LHCN-M2 (cell line): ENCODE measurements around the gene CCDC126. TPM values are rescaled to one million over a fixed set of nuclear protein-coding genes. Genes with fewer than 3 reads are reported as not detected.
A peak's percentile ranks its signal among the peaks of the same experiment; 100 is the strongest.
"Not testable (repeated sequence)": the region's sequence is repeated elsewhere in the genome, so short reads cannot be mapped to it uniquely, and the experiment has no call there.

Experiments used
- DNase-seq: peaks from one replicate; pipeline ENCODE4 v3.0.0-alpha.2; 2012; ENCODE audit warnings: low read depth
- polyA plus RNA-seq: library from polyadenylated mRNA; unstranded; fragments of >200 nt; gene quantifications from one replicate; pipeline ENCODE4 v1.2.1, GENCODE V29; 2012; ENCODE audit warnings: missing spikeins
- total RNA-seq: library from RNA; depleted of rRNA; stranded (reverse); fragments of >200 nt; gene quantifications from 2 replicates; pipeline ENCODE4 v1.2.3, GENCODE V29; 2014; rRNA removed

Gene CCDC126, protein sequence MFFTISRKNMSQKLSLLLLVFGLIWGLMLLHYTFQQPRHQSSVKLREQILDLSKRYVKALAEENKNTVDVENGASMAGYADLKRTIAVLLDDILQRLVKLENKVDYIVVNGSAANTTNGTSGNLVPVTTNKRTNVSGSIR
- total RNA-seq = 8.1 and 12.6 TPM in 2 replicates
- polyA plus RNA-seq = 4.3 TPM

DNA sequence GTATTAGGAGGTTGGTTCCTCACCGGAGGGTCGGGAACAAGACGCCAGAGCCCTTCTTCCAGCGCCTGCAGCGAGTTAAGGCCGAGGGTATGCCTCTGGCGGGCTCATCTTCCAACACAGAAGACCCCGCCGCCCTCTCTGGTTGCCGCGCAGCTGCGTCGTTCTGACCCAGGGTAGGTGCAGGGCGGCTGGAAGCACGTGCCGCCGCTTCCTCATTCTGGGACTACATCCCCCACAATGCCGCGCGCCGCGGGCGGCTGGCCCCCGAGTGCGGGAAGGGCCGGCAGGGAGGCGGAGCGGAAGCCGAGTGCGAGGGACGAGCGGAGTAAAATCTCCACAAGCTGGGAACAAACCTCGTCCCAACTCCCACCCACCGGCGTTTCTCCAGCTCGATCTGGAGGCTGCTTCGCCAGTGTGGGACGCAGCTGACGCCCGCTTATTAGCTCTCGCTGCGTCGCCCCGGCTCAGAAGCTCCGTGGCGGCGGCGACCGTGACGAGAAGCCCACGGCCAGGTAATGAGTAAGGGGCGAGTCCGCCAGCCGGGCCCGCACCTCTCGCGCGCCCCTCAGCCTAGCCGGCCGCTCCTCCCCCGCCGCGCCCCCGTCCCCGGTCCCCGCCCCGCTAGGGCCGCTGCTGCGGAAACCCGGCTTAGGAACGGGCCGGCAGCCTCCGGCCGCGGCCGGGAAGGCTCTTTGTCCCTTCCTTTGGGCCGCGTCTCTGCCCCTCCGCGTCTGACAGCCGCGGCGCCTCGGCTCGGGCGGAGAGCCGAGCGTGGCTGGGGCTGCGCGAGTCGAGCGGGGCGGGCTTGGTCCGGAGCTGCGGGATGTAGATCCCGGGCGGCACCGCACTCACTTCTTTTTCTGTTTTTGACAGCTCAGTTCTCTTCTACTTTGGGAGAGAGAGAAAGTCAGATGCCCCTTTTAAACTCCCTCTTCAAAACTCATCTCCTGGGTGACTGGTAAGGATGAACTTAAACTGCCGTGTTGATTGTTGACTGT is at the start of gene CCDC126:
Gene CCDC126, plus strand, starts transcription at position 289 of the 998 bp plus-strand sequence. CDS start 13,934 bp downstream, outside the sequence.
- peak; percentile 90 for DNase-seq

DNA sequence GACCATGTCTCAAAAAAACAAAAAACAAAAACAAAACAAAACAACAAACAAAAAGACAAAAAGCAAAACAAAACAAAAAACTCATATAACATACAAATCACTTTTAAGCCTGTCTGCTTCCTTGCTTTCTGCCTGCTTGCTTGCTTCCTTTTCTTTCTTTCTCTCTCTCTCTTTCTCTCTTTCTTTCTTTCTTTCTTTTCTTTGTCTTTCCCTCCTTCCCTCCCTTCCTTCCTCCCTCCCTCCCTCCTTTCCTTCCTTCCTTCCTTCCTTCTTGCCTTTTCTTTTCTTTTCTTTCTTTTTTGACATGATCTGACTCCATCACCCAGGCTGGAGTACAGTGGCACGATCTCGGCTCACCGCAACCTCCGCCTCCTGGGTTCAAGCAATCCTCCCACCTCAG is 49.5 kb upstream of the CCDC126 start:
- DNase-seq = no peak

DNA sequence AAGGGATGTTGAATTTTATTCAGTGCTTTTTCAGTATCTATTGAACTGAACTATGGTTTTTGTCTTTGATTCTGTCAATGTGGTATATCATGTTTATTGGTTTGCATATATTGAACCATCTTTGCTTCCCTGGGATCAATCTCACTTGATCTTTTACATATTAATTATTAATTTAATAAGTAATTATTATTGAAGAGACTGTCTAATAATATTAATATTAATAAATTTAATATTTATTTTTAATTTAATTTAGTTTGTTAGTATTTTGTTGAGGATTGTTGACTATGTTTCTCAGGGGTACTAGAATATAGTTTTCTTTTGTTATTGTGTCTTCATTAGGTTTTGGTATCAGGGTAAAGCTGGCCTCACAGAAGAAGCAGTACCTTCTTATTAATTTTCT is 38.9 kb upstream of the CCDC126 start:
- DNase-seq = no peak

DNA sequence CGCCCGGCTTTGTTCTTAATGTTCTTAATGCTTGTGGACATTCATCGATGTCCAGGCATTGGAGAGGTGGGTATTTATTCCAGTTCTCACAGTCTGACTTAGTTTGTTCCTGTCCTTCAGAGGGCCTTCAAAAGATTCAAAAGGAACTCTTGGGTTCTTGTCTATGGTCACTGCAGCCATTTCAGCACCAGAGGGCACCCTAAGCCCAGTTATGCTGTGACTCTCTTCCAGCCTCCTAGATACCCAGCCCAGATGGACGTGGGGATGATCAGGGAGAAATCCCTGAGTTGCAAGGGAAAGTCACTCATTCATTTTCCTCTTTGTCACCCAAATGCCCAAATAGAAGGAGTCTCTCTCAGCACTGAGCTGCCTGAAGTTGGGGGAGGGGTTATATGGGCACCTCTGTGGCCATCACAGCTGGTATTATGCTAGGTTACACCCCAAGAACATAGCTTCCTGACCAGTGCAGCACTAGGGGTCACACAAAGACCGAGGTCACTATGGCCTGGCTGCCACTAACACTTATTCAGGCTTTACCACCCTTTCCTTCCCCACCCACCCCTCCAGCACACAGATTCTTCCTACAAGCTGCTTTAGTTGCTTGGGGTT is 26.5 kb upstream of the CCDC126 start:
- peak; percentile 77 for DNase-seq

DNA sequence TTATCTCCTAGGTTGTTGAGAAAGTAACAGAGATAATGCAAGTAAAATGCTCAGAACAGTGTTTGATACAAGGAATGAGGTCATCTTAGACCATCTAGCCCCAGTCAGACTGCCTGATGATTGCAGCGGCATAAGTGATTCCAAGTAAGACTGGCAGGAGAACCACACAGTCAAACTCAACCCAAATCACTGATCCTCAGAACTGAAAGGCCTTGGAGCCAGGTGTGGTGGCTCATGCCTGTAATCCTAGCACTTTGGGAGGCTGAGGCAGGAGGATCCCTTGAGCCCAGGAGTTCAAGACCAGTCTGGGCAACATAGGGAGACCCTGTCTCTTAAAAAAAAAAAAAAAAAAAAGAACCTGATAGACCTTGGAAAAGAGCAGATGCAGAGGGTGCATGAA is 15.2 kb upstream of the CCDC126 start:
- DNase-seq = not testable (repeated sequence)

DNA sequence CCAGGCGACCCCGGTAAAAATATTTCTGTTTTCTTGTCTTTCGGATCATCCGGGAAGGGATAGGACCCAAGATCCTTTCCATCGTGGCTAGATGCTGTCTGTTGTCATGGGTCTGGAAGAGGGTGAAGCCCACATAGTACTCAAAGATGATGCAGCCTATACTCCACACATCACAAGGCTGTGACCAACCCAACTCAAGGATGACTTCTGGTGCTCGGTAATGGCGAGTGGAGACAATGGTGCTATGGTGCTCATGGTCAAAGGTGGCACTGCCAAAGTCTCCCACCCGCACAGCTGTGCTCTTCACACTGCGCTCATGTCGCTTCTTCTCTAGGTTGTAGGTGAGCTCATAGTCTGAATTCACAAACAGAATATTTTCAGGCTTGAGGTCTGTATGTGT is 11.9 kb upstream of the CCDC126 start:
- DNase-seq = not testable (repeated sequence)

DNA sequence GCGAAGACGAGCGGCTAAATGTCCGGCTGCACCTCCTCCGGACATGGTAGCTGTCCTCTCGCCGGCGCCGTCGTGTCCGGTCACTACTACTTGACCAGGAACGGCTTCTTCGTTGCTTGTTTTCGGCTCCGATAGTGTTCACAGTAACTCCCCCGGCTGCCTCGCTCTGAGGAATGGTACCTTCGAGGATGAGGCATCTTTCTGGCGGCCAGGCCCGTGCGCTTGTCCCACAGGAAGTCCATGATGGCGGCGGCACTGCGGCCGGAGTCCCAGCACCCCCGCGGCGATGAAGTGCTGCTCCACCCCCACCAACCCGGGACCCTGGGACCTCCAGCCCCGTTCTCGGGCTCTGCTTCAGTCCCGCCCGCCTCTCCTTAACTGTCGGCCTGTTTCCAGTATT is 11.0 kb upstream of the CCDC126 start:
- DNase-seq = no peak

DNA sequence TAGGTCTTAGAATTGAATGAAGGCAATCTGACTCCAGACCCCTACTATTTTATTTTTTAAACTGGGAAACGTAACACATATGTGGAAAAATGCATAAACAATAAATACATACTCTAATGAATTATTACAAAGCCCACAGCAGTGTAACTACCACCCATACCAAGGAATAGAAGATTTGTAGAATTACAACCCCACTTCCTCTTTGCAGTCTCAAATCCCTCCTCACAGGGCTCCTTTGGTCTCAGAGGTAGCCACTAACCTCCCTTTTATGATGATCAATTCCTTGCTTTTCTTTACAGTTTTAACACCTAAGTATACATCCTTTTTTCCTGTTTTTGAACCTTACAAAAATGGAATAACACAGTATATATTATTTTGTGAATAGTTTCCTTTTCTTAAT is 6.7 kb upstream of the CCDC126 start:
- DNase-seq = no peak

DNA sequence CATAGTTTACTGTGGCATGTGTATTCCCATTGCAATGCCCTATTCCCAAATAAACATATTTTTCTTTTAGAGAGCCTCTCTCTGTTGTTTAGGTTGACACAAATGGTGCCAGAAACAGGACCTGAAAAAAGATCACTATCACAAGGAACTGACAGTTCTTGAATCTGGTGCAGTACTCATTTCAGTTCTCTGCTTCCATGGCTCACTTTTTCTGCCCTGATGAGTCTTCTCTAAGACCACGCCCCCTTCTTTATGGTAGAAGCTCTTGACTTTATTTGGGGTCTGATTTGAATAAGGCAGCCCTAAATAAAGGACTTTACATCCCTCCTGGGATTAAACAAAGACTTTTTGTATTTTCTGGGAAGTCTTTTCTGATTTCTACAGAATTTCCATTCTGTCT is 3.5 kb upstream of the CCDC126 start:
- DNase-seq = no peak

DNA sequence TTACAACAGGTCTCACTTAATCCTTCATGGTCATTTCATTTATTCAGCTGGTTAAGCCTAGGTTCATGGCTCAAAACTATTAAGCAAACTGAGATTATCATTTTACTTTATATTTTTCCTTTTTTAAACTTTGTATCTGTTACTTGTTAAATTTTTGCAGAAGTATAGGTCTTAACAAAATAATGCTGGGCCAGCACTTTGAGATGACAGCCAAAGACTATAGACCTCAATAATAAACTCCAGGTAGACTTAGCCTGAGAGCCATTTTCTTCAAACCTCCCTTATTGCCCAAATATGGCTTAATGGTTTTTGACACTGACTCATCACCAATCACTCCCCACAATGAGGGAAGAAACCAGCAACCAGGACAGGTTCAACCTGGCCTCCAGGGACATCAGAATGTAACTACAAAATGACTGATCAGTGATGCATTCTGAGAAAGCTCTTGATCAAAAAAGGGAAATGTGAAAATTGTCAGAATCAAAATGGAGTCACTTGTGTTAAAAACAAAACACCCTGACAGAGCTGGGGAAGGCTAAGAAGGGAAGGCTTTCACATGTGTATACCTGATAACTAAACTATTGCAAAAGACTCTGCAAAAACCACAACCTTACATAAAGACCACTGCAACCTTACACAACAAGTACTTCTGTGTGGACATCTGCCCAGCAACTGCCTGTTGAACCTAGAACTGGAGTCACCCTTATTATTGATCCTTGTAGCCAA is 2.1 kb upstream of the CCDC126 start:
- peak; percentile 77 for DNase-seq

DNA sequence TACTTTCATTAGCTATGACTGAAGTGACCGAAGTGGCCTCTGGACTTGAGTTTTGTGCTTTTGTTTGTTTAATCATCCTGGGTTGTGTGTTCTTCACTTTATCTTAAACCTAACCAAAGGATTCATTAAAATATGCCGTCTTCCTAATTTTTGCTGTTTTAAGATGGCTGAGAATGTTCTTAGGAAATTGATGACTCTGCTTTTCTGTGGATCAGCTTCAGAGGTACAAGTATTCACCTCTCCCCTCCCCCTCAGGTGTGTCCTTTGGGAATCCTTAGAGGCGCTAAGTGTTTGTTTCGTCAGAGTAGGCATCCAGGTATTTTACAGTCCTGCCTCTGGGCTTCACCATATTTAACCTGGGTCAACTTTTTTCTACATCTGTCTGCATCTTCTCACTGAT is 1.1 kb downstream of the CCDC126 start:
- no peak for DNase-seq

DNA sequence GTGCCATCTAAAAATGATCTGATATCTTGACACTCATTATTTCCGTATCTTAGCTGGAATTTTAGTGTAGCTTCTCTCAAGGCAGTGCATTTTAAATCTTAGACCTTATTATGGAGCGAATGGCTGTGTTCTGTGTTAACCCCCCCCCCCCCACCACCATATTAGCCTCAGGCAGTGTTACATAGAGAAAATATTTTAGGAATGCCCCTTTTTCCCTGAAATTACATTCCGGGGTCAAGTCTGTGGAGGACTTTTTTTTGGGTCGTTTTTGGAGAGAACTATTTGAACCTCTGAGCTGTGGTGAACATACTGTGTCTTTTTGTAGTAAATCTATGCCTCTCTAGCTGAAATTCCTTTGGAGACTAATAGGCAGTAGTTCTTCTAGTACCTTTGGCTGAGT is 3.1 kb downstream of the CCDC126 start:
- DNase-seq = no peak

DNA sequence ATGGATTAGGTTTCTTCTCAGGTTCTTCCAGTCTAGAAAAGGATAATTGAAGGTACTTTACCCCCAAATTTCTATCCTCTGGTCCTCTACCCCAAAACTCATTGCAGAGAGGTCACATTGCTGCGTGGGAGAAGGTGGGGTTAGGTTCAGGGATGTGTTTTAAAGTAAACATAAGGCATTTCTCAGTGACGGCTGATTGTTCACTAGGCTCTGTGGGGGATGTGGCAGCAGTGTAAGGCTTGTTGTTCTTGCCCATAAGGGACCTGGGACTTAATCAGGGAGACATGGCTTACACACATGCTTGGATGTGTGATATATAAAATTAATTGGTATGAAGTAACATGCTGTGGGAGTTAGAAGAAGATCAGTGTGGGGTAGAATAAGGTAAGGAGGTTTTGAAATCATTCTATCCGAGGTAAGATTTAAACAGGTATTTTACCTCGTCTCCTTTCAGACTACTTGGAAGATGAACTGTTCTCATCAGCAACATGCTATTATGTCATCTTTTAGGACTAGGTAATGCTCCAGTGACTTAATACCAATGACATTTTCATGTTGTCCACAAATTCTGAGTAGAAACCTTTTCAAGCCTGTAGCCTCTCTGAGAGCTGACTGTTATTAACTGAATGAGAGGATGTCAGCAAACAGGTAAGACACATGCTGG is 6.6 kb downstream of the CCDC126 start:
- DNase-seq = no peak

DNA sequence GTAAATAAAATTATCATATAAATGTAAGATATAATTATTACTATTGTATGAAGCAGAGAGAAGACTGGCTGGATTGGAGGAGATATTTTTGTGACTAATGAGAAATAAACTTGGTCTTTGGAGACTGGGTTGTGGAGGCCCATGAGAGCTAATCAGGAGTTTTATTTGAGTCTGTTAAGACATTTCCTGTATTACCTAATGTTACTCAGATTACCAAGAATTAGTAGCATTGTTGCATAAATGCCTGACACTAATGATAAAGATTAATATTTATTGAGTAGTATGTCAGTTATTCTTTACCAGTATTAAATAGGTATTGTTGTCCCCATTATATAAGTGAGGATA is 7.1 kb downstream of the CCDC126 start:
- DNase-seq = no peak

DNA sequence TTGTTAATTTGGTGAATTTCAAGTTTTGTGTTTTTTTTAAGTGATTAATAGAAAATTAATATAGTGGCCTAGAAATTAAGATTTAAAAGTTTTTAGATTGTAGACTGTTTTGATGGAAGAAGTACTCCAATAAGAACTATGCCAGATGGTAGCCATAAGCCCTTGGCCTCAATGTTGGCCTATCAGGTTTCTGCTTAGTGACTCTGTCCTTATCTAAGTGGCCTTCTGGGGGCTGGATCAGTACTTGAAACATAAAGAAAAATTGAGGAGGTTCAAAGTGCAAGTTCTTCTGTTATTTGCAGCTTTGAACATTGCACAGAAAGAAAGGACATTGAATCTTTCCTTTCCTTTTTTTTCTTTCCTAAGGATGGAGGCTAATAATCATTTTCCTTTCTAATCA is 9.9 kb downstream of the CCDC126 start:
- no peak for DNase-seq

DNA sequence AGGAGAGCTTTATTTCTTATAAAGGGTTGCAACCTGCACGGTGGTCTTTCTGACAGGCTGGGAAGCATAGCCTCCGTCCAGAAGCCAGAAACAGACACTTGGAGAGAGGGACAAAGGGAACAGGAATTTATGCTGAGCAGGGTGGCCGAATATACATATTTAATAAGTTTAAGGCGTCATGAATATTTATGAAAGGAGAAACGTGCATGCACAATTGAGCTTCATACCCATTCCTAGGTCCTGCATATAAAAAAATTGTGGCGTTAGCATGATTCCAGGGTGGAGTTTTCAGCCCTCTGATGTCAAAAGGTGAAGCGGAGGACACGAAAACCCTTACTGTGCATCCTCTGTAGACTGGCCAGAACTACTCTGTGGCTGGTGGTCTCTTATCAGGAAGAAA is 10.7 kb downstream of the CCDC126 start:
- no peak for DNase-seq

DNA sequence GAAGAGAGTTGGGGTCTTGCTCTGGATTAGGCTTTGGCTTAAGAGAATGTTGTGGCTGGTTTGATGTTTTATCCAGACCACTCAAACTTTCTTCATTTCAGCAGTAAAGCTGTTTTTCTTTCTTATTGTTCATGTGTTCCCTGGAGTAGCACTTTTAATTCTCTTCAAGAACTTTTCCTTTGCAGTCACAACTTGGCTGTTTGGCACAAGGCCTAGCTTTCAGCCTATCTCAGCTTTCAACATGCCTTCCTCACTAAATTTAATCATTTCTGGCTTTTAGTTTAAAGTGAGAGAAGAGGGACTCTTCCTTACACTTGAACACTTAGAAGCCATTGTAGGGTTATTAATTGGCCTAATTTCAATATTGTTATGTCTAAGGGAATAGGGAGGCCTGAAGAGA is 18.1 kb downstream of the CCDC126 start:
- no peak for DNase-seq

DNA sequence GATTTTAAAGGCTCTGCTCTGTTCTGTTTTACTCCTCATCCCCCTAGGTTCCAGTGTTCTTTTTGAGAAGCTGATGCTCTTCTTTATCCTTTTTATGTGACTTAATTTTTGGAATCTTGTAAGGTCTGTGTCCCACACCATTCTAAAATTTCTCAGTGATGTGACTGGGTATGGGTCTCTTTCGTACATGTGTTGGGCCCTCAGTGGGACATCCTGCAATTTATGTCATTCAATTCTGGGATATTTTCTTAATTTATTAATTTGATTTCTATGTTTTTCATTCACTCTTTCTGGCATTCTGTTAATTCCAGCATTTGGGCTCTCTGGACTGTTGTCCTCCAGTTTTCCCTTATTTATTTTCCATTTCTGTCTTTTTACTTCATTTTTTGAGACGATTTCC is 19.4 kb downstream of the CCDC126 start:
- no peak for DNase-seq

DNA sequence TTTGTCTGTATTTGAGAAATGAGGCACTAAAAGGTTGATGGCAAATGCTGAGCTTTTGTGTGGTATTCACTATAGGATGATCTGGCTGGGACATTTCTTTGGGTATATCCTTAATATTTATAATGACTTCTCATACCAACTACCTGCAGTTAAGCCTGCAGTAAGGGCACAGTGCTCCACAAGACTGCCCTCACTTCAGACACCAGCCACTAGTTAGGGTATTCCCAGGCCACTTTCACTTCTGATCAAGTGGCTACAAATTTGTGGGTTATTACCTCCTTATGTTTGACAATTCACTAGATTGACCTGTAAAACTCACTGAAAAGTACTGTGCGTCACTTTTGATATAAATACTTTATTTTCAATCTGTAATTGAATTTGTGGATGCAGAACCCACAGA is 20.3 kb downstream of the CCDC126 start:
- no peak for DNase-seq

DNA sequence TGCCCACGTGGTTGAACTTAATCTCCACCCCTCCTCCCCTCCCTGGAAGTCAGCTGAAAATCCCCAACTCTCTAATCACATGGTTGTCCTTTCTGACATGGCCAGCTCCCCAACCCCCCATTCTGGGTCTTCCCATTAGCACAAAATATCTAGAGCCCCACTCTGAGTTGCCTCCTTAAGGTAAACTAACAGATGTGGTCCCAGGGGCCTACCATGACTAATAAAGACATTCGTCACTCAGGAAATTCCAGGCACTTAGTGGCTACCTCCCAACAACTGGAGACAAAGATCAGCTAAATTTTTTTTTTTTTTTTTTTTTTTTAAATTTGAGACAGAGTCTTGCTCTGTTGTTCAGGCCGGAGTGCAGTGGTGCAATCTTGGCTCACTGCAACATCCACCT is 21.1 kb downstream of the CCDC126 start:
- DNase-seq = peak; percentile 52

DNA sequence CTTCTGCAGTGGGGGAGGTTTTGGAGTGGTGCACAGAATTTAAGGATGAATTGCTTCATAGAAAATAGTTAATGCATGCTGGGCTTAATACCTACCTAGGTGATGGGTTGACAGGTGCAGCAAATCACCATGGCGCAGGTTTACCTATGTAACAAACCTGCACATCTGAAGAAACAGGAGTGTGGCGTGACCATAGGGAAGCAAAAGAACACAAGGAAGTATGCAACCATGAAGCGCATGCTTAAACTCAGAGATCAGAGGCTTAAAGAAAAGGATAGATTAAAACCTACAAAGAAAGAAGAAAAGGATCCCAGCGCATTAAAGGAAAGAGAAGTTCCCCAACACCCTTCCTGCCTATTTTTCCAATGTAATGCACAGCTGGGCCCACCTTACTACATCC is 22.0 kb downstream of the CCDC126 start:
- DNase-seq = no peak
